ENCODE data around the gene GNAI2. TPM values are rescaled to one million over a fixed set of nuclear protein-coding genes. Genes with fewer than 3 reads are reported as not detected.

GNAI2 gene
- total RNA-seq, 1 donor from 2014 or later: 118 TPM

GRCh38 chr3:50194903-50195500, 41.0 kb upstream of the GNAI2 start:
- Histone ChIP-seq H3K27ac (replicated peaks) (no peak overlapping the region), H3K4me3 (peak overlapping the region; percentile 35), H3K9me3 (replicated peaks) (no peaks in the 10 kb centered on the region), H3K27me3 (ENCODE audit: low read depth) (peaks cover 74% of the 10 kb centered on the region), H3K4me1 (peaks cover 23% of the 10 kb centered on the region), H3K36me3 (no peaks in the 10 kb centered on the region)
- intact Hi-C loops (cut with micrococcal nuclease): loop anchor here (10.0 kb wide), 1 partner anchor 80 kb away; the partner anchor contains the start of gene LSMEM2
- TF ChIP-seq CTCF (IDR thresholded peaks at IDR 0.05; ENCODE audit: borderline replicate concordance): no peak
- DNase-seq: no peak

- Histone ChIP-seq H3K9me3 (replicated peaks) (no peaks in the 10 kb centered on the region), H3K27me3 (ENCODE audit: low read depth) (peaks cover 76% of the 10 kb centered on the region), H3K4me1 (peaks cover 23% of the 10 kb centered on the region), H3K27ac (replicated peaks) (no peak overlapping the region), H3K4me3 (no peak overlapping the region), H3K36me3 (no peaks in the 10 kb centered on the region)
- no peak for DNase-seq
- TF ChIP-seq CTCF (IDR thresholded peaks at IDR 0.05; ENCODE audit: borderline replicate concordance): no peak
- intact Hi-C loops (cut with micrococcal nuclease): loop anchor here (10.0 kb wide), 1 partner anchor 79 kb away; the partner anchor contains the start of gene LSMEM2
Observed at GRCh38 chr3:50195501-50196252, 40.3 kb upstream of the GNAI2 start.

GRCh38 chr3:50196253-50196801, 39.7 kb upstream of the GNAI2 start:
- intact Hi-C loops (cut with micrococcal nuclease): loop anchor here (10.0 kb wide), 1 partner anchor 78 kb away; the partner anchor contains the start of gene LSMEM2
- no peaks in the 10 kb centered on the region for H3K36me3 ChIP-seq
- no peak for TF ChIP-seq CTCF (IDR thresholded peaks at IDR 0.05; ENCODE audit: borderline replicate concordance)
- H3K27me3 ChIP-seq (ENCODE audit: low read depth): peaks cover 78% of the 10 kb centered on the region
- no peaks in the 10 kb centered on the region for H3K9me3 ChIP-seq (replicated peaks)
- H3K27ac ChIP-seq (replicated peaks): no peak overlapping the region
- H3K4me1 ChIP-seq: peaks cover 23% of the 10 kb centered on the region
- no peak for DNase-seq
- H3K4me3 ChIP-seq: no peak overlapping the region

- H3K4me1 ChIP-seq: peaks cover 25% of the 10 kb centered on the region
- intact Hi-C loops (cut with micrococcal nuclease): no loop called here
- H3K36me3 ChIP-seq: no peaks in the 10 kb centered on the region
- TF ChIP-seq CTCF (IDR thresholded peaks at IDR 0.05; ENCODE audit: borderline replicate concordance): no peak
- no peak overlapping the region for H3K4me3 ChIP-seq
- H3K27me3 ChIP-seq (ENCODE audit: low read depth): peaks cover 76% of the 10 kb centered on the region
- H3K9me3 ChIP-seq (replicated peaks): no peaks in the 10 kb centered on the region
- no peak for DNase-seq
- no peak overlapping the region for H3K27ac ChIP-seq (replicated peaks)
Observed at GRCh38 chr3:50201573-50202315, 34.3 kb upstream of the GNAI2 start.

GRCh38 chr3:50202353-50203112, 33.5 kb upstream of the GNAI2 start:
- Histone ChIP-seq H3K4me1 (peaks cover 30% of the 10 kb centered on the region), H3K9me3 (replicated peaks) (no peaks in the 10 kb centered on the region), H3K27me3 (ENCODE audit: low read depth) (peaks cover 76% of the 10 kb centered on the region), H3K27ac (replicated peaks) (no peak overlapping the region), H3K4me3 (no peak overlapping the region), H3K36me3 (no peaks in the 10 kb centered on the region)
- no peak for DNase-seq
- no peak for TF ChIP-seq CTCF (IDR thresholded peaks at IDR 0.05; ENCODE audit: borderline replicate concordance)
- intact Hi-C loops (cut with micrococcal nuclease): no loop called here

Measured in left ventricle myocardium inferior (tissue), 1 donor.